Spinal cord (tissue), 10 donors: Measurements from ENCODE around the gene ALPL. TPM values are rescaled to one million over a fixed set of nuclear protein-coding genes. Genes with fewer than 3 reads are reported as not detected.
A peak's percentile ranks its signal among the peaks of the same experiment; 100 is the strongest.

Source experiments
- DNase-seq, 6 donors: peaks; one replicate each; pipeline versions ENCODE4 v3.0.0 to v3.0.0-alpha.2; 2013 to 2015; ENCODE audit warnings: low spot score in 6 of 6, low read depth in 4 of 6
- H3K27ac ChIP-seq: one replicate; pipeline ENCODE4 v1.5.1; 2013; ENCODE audit warnings: low read depth, low read length, control low read depth
- H3K27me3 ChIP-seq: one replicate; pipeline ENCODE4 v1.6.1; 2013; ENCODE audit warnings: low read length; ENCODE audit not compliant: control insufficient read depth, insufficient read depth
- H3K36me3 ChIP-seq: one replicate; pipeline ENCODE4 v1.6.1; 2013; ENCODE audit warnings: low read length; ENCODE audit not compliant: control insufficient read depth, insufficient read depth
- H3K4me1 ChIP-seq: one replicate; pipeline ENCODE4 v1.6.1; 2013; ENCODE audit warnings: low read length; ENCODE audit not compliant: control insufficient read depth, insufficient read depth
- H3K4me3 ChIP-seq: one replicate; pipeline ENCODE4 v1.5.1; 2013; ENCODE audit warnings: low read depth, low read length, control low read depth
- H3K9me3 ChIP-seq: one replicate; pipeline ENCODE4 v1.6.1; 2013; ENCODE audit warnings: low read length; ENCODE audit not compliant: control insufficient read depth, insufficient read depth
- WGBS: methylation state at CpG from one replicate; pipeline ENCODE4 v1.1.5; 2013; ENCODE audit warnings: missing lambda C conversion rate; ENCODE audit not compliant: insufficient coverage; 5-methylcytosine and 5-hydroxymethylcytosine counted together
- polyA plus RNA-seq, 2 donors: library from polyadenylated mRNA; unstranded; fragments of 120-200 nt; gene quantifications; one replicate each; pipeline ENCODE4 v1.2.1, GENCODE V29; 2013; ENCODE audit not compliant: insufficient read length in 2 of 2
- total RNA-seq, 2 donors: library from RNA; depleted of rRNA in 1 of 2; stranded (reverse); fragments of 120-200 nt in 1 of 2; fragments of >200 nt in 1 of 2; gene quantifications; one replicate each; pipeline versions ENCODE4 v1.2.3 to v1.2.4, GENCODE V29; 2013 to 2014
- donor health status: healthy.

Gene ALPL
- total and polyA plus RNA-seq, 4 donors, result 10.5 to 35.7 (median 31.8) TPM

DNA sequence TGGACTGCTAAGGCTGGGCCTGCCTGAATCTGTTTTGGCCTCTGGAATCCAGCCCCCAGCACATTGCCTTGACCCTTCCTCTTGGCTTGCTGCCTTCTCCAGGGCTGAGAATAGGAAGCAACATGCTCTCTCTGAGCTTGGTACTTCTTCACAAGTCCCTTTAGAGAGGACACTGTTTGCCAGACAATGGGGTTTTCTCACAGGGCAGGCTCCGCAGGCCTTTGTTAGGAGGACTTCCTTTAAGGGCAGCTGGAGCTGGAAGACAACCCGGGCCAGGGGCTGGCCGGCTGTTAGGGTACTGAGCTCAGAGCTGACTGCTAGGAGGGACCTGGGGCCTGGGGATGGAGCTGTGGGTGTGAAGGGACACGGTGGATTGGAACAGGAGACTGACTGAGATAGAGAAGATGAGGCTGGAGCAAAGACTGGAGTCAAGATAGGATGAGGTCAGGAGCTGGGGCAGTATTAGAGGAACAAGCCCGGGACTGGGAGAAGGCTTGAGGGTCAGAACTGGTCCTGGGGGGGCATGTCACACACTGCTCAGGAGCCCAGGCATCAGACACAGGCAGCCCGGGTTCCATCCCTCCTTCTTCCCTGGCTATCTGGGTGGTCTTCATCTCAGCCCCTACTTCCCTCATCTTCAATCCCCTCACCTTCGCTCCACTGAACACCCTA, 5.4 kb upstream of the ALPL start:
- DNase-seq, result no peak
- peaks cover 10% of the 10 kb centered on the region for H3K27me3 ChIP-seq
- WGBS, result 47% methylated on average over 5 of the region's 7 CpGs

GRCh38 chr1:21506804-21507203, 2.4 kb upstream of the ALPL start:
- Histone ChIP-seq H3K9me3 (no peaks in the 10 kb centered on the region), H3K4me3 (no peak overlapping the region), H3K4me1 (peaks cover 33% of the 10 kb centered on the region), H3K36me3 (no peaks in the 10 kb centered on the region), H3K27ac (no peak overlapping the region), H3K27me3 (peaks cover 26% of the 10 kb centered on the region)
- WGBS, result 71% methylated on average over 4 of the region's 4 CpGs
- no peak for DNase-seq

More for the DNA sequence above, 5.4 kb upstream of the ALPL start:
- Histone ChIP-seq H3K36me3 (no peaks in the 10 kb centered on the region), H3K4me3 (no peak overlapping the region), H3K4me1 (peaks cover 13% of the 10 kb centered on the region), H3K27ac (no peak overlapping the region), H3K9me3 (no peaks in the 10 kb centered on the region)

DNA sequence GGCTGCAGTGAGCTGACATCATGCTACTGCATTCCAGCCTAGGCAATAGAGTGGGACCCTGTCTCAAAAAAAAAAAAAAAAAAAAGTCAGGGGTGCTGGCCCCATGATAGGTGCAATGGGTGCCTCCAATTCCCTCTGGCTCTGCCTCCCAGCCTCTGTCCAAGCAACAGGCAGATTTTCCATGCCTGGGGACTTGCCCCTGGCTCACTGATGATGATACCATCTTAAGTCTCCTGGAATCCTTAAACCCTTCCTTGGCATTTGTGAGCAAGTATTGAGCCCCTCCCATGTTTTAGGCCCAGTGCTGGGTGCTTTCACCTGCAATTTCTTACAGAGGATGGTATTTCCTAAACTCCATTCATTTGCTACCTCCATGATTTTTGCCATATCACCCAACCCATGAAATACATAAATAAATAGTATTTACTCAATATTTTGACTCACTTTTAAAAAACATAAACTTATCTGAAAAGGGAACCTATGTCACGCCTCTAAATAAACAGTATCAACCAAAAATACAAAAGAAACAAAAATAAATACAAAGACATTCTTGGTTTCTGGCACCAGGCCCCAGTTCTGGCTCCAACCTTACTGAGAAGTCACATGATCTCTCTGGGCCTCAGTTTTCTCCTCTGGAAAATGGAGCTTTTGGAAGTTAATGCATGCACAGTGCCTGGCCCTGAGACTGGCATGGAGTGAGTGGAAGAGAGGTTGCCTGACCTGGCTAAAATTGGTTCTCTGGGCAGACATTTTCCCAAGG, 1.5 kb upstream of the ALPL start:
- no peak overlapping the region for H3K4me3 ChIP-seq
- peaks cover 26% of the 10 kb centered on the region for H3K27me3 ChIP-seq
- H3K27ac ChIP-seq, result no peak overlapping the region
- H3K9me3 ChIP-seq, result no peaks in the 10 kb centered on the region
- peaks cover 33% of the 10 kb centered on the region for H3K4me1 ChIP-seq
- H3K36me3 ChIP-seq, result no peaks in the 10 kb centered on the region
- no peak for DNase-seq
- WGBS, result 100% methylated on average over 1 of the region's 1 CpG

DNA sequence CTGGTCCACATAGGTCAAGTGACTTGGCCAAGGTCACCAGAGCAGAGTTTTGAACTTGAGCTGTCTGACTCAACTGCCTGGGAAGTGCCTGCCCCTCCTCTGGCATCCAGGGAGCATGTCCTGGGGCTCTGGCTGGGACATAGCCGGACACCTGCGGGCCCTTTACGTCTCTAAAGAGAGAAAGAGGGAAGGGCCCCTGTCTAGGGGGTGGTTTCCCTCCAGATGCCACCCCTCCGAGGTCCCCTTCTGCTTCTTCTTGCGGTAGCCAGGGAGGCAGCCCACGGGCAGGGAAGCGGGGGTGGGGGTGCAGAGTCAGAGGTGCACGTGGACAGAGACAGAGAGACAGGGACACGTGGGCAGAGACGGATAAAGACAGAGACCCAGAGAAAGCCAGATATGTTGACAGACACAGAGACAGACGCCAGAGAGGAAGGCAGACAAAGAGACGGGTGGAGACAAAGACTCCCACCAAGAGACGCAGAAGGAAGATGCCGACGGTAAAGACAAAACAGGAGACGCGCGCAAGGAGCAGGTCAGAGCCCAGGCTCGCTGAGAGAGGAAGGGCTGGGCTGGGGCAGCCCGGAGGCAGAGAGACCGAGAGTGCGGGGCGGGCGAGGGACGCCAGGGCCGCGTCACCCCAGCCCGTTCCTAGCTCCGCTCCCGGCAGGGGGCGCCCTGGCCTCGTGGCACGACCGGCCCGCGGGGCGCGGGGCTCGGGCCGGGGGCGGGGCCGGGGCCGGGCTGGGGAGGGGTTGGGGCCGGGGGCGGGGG, 458 bp upstream of the ALPL start:
- Histone ChIP-seq H3K36me3 (no peaks in the 10 kb centered on the region), H3K27me3 (peaks cover 26% of the 10 kb centered on the region), H3K27ac (no peak overlapping the region), H3K9me3 (no peaks in the 10 kb centered on the region), H3K4me1 (peaks cover 30% of the 10 kb centered on the region), H3K4me3 (peak overlapping the region; percentile 26)
- peak in 4 of 6 donors; percentile 46 to 87 (median 54) for DNase-seq
- 15% methylated on average over 19 of the region's 45 CpGs for WGBS

DNA sequence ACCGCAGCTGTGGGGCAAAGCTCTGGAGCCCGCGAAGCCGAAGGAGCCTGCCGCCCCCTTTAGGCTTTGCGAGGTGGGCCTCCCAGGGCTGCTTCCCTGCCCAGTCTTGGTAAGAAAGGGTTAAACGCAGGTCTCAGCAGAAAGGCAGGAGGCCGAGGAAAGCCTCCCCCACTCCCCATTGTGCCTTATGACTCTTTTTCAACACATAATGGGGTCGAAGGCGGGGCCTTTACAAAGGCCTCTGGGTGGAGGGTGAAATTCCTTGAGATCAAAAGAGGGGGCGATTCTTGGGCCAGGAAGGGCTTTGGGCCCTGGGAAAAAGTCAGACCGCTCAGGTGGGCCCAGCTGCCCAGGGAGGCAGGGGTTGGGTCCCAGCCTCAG, 880 bp downstream of the ALPL start:
- no peak overlapping the region for H3K27ac ChIP-seq

GRCh38 chr1:21510885-21511578, 1.8 kb downstream of the ALPL start:
- Histone ChIP-seq H3K9me3 (no peaks in the 10 kb centered on the region), H3K4me1 (peaks cover 26% of the 10 kb centered on the region), H3K27me3 (peaks cover 26% of the 10 kb centered on the region), H3K36me3 (no peaks in the 10 kb centered on the region), H3K27ac (no peak overlapping the region), H3K4me3 (no peak overlapping the region)
- DNase-seq, result no peak
- 82% methylated on average over 7 of the region's 9 CpGs for WGBS

More for the DNA sequence above, 880 bp downstream of the ALPL start:
- Histone ChIP-seq H3K9me3 (no peaks in the 10 kb centered on the region), H3K4me3 (peak overlapping the region; percentile 48), H3K4me1 (peaks cover 26% of the 10 kb centered on the region), H3K36me3 (no peaks in the 10 kb centered on the region), H3K27me3 (peaks cover 26% of the 10 kb centered on the region)
- WGBS, result 33% methylated on average over 8 of the region's 12 CpGs
- DNase-seq, result no peak

DNA sequence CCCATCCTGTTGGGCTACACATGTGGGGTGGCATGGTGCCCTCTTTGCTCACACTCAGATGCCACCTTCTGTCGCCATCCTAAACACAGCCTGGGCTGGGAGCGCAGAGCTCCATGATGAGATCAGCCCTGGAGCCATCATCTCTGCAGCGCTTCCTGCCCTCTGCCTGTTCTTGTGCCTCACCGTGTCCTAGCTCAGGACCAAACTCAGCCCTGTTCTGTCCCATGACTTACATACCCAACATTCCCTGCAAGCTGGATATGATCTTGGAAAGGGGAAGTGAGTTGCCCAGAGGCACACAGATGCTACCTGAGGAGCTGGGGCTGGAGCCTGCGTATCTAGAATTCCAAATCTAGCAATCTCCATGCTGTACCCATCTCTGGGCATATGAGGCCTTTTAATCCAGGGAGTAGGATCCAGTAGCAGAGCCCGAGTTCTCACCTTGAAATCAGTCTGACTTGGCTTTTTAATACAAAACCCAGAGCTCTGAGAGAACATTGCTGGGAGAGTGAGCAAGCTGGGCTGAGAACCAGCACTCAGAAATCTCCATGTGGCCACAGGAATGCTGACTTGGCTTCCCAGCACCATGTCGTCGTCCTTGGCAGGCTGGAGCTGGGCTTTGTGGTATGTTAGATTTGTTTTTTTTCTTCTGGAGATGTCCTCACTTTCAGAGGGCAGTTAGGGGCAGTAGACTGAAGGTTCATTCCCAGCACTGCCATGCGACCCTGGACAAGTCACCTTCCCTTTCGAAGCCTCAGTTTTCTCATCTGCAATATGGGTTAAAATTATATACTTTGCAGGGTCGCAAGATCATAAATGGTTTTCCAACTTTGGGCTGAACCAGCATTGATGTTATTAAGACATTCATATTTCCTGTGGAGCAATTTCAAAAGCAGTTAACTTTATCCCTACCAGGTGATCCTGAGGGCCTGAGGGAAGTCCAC, 2.6 kb downstream of the ALPL start:
- peaks cover 26% of the 10 kb centered on the region for H3K27me3 ChIP-seq

DNA sequence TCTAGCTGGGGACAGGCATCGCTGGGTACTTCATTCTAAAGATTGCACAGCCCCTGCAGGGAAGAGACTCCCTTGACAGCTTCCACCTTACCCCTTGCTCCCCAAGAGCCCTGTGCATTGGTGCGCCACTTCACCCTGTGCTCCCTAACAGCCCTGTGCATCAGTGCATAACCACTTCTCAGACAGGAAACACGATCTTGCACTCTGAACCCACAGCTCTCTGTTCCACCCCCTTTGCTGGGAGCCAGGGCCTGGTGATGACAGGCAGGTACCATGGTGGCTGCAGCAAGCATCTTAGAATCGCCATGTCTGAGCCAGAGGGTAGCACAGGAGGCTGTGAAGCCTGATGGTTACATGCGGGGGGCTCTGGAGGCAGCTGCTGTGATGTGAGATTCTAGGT, 5.0 kb downstream of the ALPL start:
- no peaks in the 10 kb centered on the region for H3K36me3 ChIP-seq
- H3K4me3 ChIP-seq, result no peak overlapping the region
- peaks cover 14% of the 10 kb centered on the region for H3K27me3 ChIP-seq
- no peaks in the 10 kb centered on the region for H3K9me3 ChIP-seq
- H3K27ac ChIP-seq, result no peak overlapping the region
- DNase-seq, result no peak
- WGBS, result 78% methylated on average over 4 of the region's 5 CpGs
- H3K4me1 ChIP-seq, result peaks cover 18% of the 10 kb centered on the region

More for the DNA sequence above, 2.6 kb downstream of the ALPL start:
- peak in 1 of 6 donors; percentile 56 for DNase-seq
- 64% methylated on average over 8 of the region's 11 CpGs for WGBS
- Histone ChIP-seq H3K9me3 (no peaks in the 10 kb centered on the region), H3K36me3 (no peaks in the 10 kb centered on the region), H3K4me1 (peaks cover 26% of the 10 kb centered on the region), H3K27ac (no peak overlapping the region), H3K4me3 (no peak overlapping the region)
